T-helper 2 cell treated with Interferon-gamma antibody and Interleukin-4, amounts not matched to agents 100 ng/mL and 5 ng/mL, for 36 hours (primary cell): Measurements from ENCODE around the gene IL17B. TPM values are rescaled to one million over a fixed set of nuclear protein-coding genes. Genes with fewer than 3 reads are reported as not detected.

Source experiments
- intact Hi-C: fragments of 100-400 bp; cut with micrococcal nuclease; formaldehyde crosslinking; loops from one replicate; pipeline ENCODE4 v1.15.1; 2023
- total RNA-seq: library from RNA; stranded (reverse); gene quantifications from 2 replicates; pipeline ENCODE4 v1.2.3, GENCODE V29; 2022

IL17B gene
- total RNA-seq, 1 donor from 2014 or later = not detected

DNA sequence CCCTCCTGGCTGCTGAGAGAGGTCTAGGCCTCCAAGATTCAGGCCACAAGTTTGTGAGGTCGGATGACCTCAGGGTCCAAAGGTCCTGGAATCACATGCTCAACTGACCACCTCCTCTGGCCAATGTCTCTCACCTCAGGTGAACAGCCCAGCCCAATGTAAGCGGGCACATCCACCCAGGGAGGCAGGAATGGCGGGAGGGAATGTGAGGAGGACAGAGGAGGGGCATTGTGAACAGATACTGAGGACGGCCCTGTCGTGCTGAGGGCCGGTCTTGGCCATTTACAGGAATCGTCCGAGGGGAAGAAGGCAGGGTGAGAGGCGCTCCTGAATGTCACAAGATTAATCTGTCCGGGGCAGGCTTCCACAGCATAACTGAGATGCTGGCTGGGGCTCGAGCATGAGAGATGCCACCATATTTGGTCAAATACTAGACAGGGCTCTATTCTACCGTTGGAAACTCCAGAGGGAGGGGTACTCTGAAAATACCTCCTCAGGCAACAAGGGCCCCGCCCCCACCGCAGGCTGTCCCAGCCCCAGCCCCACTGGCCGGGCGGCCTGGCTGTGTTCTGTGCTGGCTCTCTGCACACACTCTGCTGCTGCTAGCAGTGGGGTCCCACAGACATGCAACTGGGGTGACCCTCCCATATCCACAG, 1.5 kb upstream of the IL17B start:
- intact Hi-C loops = no loop called here

DNA sequence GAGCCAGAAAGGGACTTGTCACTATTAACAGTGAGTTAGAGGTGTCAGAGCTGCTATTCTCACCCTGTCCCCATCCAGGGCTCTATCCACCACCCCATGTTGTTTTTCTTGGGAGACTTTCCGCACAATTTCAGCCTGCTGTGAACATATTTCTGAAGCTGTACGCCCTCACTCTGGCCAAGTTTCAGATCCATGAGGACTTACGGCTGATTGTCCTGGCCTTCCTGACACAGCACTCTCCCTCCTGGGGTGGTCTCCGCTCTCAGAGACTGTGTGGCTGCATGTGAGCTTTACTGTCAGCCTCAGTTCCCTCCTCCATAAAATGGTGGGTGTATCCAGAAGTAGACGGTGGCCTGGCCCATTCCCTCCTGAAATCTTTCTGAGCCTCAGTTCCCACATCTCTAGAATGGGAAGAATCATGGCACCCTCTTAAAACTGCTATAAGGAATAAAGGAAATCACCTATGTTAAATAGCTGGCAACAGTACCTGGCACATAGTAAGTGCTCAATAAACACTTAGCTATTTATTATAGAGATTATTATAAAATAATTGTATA, 804 bp upstream of the IL17B start:
- intact Hi-C loops = no loop called here

DNA sequence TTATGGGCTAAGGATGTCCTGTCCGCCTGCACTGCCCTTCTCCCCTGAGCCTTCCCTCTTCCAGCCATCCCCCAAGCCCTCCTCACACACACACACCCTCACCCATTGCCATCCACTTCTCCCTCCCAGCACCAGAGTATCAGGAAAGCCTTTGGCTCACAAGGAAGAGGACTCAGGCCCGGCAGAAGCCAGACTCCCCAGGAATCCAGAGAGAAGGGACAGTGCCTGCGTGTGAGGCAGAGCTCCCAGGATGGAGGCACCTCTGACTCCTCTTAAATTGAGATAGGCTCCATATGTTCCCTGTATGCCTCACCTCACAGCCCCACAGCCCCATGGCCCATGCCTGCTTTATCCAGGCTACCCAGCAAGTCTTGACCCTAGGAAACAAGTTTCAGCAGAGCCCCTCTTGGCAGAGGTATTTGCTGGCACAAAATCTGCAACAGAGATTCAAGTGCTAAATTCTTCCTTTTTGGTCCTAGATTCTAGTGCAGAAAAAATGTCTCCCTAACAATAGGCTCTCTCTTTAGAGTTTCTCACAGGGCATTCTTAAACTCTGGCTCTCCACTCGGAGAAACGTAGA, 761 bp downstream of the IL17B start:
- intact Hi-C loops = no loop called here

DNA sequence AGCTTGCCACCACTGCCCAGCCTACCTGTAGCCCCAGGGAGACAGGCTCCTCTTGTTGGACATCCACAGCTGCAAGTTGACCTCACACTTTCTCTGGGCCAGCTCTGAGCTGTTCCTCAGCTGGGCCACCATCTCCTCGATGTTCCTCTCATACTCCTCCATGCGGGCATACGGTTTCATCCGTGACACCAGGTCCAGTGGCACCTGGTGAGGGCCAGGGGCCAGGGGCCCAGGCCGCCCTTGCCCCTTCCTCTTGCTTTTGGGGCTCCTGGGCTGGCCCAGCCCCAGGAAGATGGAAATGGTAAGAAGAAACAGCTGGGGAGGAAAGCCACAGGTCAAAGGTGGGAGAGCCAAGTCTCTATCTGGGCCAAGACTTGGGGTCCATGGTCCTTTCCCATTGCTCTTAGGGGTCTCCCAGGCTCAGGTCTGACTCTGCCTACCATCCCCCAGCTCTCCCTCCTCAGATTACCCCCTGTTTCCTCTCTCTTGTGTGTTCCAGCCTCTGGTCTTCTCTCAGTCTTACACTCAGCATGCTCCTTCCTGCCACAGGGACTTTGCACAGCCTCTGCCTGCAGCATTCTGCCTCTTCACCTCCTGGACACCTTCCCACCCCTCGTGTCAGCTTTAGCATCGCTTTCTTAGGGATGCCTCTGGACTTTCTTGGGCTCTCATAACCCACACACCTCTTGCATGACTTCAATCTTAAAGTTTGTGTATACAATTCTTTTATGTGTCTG, 2.2 kb downstream of the IL17B start:
- intact Hi-C loops = no loop called here

DNA sequence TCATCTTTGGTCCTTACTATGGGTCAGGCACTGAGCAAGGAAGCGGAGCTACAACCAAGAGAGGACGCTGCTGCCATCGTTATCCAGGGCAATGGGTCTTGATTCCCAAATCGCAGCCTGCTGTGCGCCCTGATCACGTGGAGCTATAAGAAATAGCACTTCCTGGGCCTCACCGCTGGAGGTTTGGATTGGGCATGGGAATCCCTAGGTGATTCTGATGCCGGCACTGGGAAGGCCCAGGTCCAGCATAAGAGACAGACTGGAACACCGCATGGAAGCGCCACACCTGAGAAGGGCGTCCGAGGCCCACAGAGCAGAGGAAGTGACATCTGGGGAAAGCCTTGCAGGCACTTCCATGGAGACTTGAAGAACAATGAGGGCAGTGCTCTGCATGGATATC, 3.0 kb downstream of the IL17B start:
- intact Hi-C loops = no loop called here

DNA sequence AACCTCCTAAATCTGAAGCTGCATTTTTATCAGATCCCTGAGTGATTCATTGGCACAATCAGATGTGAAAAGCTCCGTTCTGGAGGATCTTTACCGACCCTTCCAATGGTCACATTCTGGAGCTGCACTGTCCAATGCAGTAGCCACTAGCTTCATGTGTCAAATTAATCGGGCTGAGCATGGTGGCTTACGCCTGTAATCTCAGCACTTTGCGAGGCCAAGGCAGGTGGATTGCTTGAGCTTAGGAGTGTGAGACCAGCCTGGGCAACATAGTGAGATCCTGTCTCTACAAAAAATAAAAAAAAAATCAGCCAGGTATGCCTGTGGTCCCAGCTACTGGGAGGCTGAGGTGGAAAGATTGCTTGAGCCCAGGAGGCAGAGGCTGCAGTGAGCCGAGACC, 3.7 kb downstream of the IL17B start:
- intact Hi-C loops = no loop called here

DNA sequence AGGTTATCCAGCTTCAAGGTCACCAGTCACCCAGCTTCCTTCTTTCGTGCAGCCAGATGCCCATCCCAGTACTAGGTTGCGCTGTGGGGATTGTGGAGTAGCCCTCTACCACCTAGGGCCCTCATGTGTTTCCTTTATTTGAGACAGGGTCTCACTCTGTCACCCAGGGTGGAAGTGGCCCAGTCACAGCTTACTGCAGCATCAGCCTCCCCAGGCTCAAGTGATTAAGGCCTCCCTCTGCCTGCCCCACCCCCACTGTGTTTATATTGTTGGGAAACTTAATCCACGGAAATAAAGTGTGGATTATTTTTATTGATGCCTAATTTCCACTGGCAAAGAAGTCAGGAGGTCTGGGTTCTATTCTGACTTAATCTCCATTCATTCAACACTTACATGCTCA, 4.3 kb downstream of the IL17B start:
- intact Hi-C loops = no loop called here

DNA sequence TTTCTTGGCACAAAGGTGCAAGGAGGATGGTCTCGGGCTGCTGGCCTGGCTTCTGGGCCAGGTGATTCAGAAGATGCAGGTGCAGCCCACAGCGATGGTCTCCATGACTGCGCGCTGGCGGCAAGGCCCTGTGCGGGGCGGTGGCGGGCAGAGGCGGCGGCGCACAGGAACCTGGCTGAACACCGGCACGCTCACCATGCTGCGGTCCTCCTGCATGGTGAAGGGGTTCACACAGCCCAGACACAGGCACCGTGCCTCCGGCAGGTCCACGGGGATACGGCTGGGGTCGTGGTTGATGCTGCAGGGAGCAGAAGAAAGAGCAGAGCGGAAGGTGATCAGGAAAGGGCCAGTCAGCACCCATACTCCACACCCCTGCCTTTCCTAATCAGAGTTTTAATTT, 4.8 kb downstream of the IL17B start:
- intact Hi-C loops = no loop called here

DNA sequence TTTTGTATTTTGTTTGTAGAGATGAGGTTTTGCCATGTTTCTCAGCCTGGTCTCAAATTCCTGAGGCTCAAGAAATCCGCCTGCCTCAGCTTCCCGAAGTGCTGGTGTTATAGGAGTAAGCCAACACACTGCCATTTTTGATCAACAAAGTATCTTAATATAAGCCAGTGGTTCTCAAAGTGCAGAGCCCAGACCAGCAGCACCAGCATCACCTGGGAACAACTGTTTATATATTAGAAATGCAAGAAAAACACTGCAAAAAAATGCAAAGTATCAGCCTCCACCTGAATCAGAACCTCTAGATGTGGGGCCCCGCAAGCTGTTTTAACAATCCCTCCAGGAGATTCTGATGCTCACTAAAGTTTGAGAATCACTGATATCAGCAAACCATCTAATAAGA, 6.2 kb downstream of the IL17B start:
- intact Hi-C loops = no loop called here

DNA sequence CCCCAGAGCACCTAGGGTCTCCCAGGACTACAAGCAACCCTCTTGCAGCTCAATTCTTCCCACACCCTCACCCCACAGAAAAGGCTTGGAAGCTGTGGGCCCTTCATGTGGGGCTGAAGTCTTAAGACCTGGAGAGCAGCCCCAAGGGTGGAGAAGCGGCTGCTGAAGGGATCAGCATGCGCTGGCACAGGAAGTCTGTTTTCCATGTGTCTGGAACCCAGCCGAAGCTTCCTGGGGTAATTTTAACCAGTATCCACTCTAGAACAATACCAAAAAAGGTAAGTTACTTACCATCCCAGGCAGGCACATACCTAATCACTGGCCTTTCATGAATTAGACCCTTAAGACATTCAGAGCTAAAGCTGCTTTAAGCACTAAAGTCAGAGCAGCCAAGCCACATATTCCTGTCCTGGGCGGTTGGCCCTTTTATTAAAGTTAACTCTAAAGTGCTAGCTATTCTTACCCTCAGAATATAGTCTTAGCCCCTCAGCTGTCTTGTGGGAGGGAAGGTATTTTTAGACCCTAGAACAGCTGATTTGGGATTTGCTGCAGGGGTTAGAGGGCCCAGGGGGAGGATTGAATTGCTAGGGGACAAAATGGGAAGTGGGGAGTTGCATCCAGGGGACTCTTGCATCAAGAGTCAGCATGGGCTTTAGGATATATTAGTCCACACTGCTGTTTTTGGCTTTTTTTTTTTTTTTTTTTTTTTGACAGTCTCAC, 6.9 kb downstream of the IL17B start:
- intact Hi-C loops = no loop called here

DNA sequence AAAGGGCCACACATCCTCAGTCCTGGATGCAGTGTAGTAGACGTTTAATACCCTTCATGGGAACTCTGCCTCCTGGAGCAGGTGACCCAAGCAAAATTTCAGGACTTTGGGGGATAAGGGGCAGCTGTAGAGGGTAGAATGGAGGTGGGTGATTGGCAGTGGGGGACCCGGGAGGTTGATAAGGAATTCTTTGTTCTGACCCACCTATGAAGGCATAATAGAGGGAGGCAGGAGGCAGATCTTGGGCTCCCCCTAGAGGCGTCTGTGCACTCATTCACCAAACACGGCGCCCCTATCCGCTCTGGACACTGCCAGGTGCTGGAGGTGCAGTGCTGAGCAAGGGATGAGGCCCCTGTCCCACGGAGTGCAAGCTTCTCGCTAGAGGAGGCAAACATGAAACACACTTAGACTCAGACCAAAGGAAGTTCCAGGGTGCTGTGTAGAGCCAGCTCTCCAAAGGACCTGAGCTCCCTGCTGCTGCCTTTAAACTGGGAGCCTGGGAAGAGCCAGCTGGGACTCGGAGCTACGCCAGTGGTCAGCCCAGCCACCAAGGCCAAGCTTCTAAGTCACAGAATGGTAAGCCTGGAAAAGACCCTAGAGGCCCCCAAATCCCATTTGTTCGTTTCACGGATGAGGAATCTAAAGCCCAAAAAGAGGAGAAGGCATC, 7.7 kb downstream of the IL17B start:
- intact Hi-C loops = loop anchor here (1.0 to 2.0 kb wide), 2 partner anchors 15 to 54 kb away; no protein-coding TSS in a partner anchor

DNA sequence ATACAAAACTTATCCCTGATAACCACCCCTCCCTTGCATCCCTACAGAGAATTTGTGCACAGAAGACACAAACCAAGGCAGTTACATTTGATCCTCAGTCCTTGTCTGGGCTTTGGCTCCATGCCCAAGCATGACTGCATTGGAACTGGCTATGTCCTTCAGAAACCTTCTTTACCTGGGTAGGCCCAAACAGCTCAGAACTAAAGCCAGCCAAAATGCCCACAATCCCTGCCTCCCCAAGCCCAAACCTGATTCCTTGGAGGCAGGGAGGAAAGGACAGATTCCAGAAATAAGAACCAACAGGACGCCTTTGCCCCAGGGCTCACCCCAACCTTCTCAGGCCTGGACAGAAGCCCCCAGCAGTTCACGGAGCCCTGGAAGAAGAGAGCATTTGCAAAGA, 8.2 kb downstream of the IL17B start:
- intact Hi-C loops = loop anchor here (1.0 to 2.0 kb wide), 2 partner anchors 14 to 54 kb away; no protein-coding TSS in a partner anchor

DNA sequence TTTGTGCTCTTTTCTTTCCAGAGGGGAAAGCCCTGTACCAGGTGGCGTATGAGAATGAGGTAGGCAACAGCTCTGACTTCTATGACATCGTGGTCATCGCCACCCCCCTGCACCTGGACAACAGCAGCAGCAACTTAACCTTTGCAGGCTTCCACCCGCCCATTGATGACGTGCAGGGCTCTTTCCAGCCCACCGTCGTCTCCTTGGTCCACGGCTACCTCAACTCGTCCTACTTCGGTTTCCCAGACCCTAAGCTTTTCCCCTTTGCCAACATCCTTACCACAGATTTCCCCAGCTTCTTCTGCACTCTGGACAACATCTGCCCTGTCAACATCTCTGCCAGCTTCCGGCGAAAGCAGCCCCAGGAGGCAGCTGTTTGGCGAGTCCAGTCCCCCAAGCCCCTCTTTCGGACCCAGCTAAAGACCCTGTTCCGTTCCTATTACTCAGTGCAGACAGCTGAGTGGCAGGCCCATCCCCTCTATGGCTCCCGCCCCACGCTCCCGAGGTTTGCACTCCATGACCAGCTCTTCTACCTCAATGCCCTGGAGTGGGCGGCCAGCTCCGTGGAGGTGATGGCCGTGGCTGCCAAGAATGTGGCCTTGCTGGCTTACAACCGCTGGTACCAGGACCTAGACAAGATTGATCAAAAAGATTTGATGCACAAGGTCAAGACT, 11.0 kb downstream of the IL17B start:
- intact Hi-C loops = loop anchor here (1.0 to 5.0 kb wide), 2 partner anchors 51 to 194 kb away; no protein-coding TSS in a partner anchor

DNA sequence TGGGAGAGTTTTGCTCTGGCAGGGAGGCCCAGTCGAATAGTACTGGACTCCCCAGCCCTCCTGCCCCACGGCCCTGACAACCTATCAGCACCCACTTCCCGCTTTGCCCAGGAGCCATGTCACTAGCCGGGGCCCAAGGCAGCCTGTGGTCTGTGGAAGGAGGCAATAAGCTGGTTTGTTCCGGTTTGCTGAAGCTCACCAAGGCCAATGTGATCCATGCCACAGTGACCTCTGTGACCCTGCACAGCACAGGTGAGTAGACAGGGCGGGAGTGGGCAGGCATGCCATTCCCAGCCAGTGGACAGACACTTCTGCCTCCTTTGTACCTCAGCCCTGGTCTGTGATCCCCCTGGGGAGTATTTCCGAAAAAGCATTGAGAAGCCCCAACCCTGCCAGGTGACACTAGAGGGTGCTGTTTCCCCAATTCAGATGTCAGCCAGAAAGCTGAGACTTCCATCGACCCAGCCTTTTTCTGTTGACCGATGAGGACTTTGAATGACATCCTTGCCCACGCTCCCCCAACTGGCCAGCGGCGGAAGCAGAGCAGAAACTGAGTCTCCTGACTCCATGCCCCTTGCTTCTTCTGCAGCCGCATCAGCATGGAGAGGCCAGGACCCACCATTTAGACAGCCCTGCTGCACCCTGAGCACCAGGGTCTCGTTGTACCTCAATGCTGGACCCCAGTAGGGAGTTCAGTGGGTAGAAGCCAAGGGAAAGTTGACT, 11.7 kb downstream of the IL17B start:
- intact Hi-C loops = loop anchor here (1.0 to 5.0 kb wide), 2 partner anchors 50 to 195 kb away; no protein-coding TSS in a partner anchor

DNA sequence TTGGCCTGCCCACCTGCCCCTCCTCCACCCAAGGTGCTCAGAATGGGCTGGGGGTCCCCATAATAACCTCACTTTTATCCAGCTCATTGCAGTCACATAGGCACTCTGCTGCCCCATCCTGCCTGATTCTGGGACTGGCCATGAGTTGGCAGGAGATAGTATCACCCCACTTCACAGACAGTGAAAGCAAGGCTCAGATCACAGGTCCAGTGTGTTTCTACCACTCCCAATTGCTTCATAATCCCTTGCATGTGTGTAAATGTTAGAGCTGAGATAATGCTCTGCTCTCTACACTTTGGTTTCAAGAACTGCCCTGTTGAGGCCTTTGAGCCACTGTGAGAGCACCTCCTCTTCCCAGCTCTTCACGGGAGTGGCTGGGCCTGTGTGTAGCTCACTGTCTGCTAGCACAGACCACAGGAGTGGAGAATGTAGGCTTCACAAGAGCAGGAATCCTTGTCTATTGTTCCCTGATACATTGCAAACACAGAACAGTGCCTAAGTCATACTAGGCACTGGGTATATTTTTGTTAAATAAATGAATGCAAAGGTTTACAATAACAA, 12.8 kb downstream of the IL17B start:
- intact Hi-C loops = loop anchor here (5.0 kb wide), 1 partner anchor 196 kb away; no protein-coding TSS in a partner anchor

DNA sequence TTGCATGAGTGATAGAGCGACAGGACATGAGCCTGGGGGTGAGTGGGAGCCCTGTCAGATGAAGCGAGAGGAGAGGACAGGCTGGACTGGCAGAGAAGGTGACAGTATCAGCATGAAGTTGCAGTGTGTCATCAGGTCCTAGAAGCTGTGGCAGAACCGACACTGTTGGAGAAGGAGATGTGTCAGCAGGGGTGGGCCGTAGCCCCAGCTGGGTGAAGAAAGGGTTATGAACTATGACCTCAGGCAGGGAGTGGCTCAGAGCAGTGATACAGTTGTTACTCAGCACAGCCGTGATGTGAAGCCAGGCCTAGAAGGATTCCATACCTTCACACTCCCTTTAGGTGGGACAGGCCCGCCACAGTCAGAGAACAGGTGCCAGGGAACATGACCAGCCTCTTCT, 13.7 kb downstream of the IL17B start:
- intact Hi-C loops = loop anchor here (5.0 kb wide), 1 partner anchor 197 kb away; no protein-coding TSS in a partner anchor

DNA sequence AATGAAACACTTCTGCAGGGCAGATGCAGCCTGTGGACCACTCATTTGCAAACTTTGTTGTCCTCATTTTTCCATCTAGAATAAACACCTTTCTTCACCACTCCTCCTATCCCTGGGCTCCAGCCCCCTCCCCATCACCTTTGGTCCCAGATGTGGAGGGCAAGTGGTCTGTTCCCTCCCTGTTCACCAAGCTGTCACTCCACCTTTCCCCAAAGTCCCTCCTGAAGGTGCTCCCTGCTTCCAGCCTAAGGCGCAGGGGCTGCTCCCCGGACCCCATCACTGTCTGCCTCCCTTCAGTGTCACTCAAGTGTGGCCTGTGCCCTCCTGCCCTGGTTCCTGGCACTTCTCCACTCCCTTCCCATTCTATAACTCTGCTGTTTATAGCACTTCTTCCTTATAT, 14.4 kb downstream of the IL17B start:
- intact Hi-C loops = loop anchor here (5.0 kb wide), 1 partner anchor 198 kb away; no protein-coding TSS in a partner anchor

DNA sequence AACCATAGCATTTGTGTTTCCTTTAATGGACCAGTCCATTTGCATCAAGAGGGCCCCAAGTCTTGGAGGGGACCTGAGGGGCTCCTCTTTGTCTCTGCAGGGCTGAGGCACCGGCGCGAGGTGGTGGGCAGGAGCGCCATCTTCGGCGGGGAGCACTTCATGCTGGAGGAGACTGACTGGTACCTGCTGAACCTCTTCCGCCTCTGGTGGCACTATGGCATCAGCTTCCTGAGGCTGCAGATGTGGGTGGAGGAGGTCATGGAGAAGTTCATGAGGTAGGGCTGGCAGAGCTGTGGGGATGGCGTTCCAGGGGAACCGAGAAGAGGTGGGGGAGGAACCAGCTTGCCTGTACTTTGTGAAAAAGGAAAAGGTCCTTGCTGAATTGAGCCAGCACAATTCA, 15.2 kb downstream of the IL17B start:
- intact Hi-C loops = no loop called here

DNA sequence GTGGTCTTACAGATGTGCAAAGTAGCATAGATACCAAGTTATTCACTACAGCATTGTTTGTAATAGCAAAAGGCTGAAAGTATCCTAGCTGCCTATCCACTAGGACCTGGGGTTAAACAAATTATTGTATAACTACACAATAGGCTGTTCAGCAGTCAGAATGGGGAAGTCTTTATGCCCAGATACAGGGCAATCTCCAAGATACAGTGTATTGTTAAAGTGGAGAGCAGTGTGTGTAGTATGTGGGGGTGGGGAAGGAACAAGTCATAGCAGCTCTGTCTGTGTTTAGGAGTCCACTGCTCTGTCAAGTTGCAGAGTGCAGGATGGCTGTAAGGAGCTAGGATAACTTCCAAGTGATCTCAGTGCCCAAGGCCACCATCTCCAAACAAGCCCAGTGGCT, 15.7 kb downstream of the IL17B start:
- intact Hi-C loops = no loop called here
